ENCODE results near the gene MRPL4. TPM values are rescaled to one million over a fixed set of nuclear protein-coding genes. Genes with fewer than 3 reads are reported as not detected.

MRPL4 gene
- total RNA-seq, 3 donors from 2014 or later (not counting 1 experiment from before 2014, with no cell fraction given): 34.5 to 41.6 (median 40.2) TPM

DNA sequence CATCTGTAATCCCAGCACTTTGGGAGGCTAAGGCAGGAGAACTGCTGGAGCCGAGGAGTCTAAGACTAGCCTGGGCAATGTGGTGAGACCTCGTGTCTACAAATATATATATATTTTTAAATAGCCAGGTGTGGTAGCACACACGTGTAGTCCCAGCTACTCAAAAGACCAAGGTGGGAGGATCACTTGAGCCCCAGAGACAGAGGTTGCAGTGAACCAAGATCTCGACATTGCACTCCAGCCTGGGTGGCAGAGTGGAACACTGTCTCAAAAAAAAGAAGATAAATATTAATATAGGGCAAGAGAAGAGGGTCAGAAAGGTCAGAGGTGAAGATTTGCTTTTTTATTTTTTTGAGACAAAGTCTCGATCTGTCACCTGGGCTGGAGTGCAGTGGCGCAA, 5.5 kb upstream of the MRPL4 start:
- no peak for DNase-seq
- H3K27ac Mint-ChIP-seq: no peak overlapping the region
- no peak overlapping the region for H3K27ac ChIP-seq (ENCODE audit: low read length)
- peaks cover 0 to 4% of the 10 kb centered on the region in 2 donors for H3K4me1 Mint-ChIP-seq
- no peaks in the 10 kb centered on the region for H3K9me3 Mint-ChIP-seq
- no peaks in the 10 kb centered on the region for H3K36me3 ChIP-seq (ENCODE audit: control insufficient read depth, insufficient read depth, low read length)
- H3K4me3 Mint-ChIP-seq: no peak overlapping the region
- no peaks in the 10 kb centered on the region for H3K36me3 Mint-ChIP-seq
- TF ChIP-seq, protein P1, sequence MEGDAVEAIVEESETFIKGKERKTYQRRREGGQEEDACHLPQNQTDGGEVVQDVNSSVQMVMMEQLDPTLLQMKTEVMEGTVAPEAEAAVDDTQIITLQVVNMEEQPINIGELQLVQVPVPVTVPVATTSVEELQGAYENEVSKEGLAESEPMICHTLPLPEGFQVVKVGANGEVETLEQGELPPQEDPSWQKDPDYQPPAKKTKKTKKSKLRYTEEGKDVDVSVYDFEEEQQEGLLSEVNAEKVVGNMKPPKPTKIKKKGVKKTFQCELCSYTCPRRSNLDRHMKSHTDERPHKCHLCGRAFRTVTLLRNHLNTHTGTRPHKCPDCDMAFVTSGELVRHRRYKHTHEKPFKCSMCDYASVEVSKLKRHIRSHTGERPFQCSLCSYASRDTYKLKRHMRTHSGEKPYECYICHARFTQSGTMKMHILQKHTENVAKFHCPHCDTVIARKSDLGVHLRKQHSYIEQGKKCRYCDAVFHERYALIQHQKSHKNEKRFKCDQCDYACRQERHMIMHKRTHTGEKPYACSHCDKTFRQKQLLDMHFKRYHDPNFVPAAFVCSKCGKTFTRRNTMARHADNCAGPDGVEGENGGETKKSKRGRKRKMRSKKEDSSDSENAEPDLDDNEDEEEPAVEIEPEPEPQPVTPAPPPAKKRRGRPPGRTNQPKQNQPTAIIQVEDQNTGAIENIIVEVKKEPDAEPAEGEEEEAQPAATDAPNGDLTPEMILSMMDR (IDR thresholded peaks at IDR 0.05): no peak
- no peaks in the 10 kb centered on the region for H3K27me3 Mint-ChIP-seq (ENCODE audit: low read depth in 2 of 2)
- H3K27me3 ChIP-seq (ENCODE audit: control insufficient read depth, insufficient read depth, low read length): no peaks in the 10 kb centered on the region
- peaks cover 9% of the 10 kb centered on the region for H3K4me1 ChIP-seq (ENCODE audit: control insufficient read depth, insufficient read depth, low read length)
- ATAC-seq: no peak
- WGBS (ENCODE audit: insufficient coverage): 84% methylated on average over 5 of the region's 6 CpGs
- no peak overlapping the region for H3K4me3 ChIP-seq (ENCODE audit: low read length)
- H3K9me3 ChIP-seq (ENCODE audit: control insufficient read depth, insufficient read depth, low read length): no peaks in the 10 kb centered on the region
- intact Hi-C loops (cut with micrococcal nuclease): no loop called here

DNA sequence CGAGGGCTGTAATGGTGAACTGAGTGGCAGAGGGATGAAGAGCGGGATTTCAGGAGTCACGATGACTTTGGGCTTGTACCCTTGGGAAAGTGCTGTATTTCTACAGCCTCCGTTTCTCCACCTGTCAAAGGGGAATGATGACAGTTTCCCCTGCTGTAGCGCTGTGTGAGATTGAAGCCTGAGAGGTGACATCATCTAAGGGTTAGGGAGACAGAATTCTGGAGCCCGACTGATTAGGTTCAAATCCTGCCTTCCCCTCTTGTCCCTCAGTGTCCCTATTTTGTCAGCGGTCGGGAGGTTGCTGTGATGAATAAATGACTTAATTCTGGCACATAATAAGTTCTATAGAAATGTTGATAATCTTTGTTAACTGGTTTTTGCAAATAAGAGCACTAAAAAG, 693 bp downstream of the MRPL4 start:
- peaks cover 0 to 33% of the 10 kb centered on the region in 2 donors for H3K4me1 Mint-ChIP-seq
- H3K4me3 Mint-ChIP-seq: peak overlapping the region; percentile 95
- intact Hi-C loops (cut with micrococcal nuclease): loop anchor here (5.0 kb wide), 1 partner anchor 135 kb away; the partner anchor contains the start of gene EIF3G
- H3K27me3 Mint-ChIP-seq (ENCODE audit: low read depth in 2 of 2): no peaks in the 10 kb centered on the region
- DNase-seq (no peak), ATAC-seq (no peak)
- Histone ChIP-seq H3K4me3 (ENCODE audit: low read length) (peak overlapping the region; percentile 96), H3K27me3 (ENCODE audit: control insufficient read depth, insufficient read depth, low read length) (no peaks in the 10 kb centered on the region), H3K9me3 (ENCODE audit: control insufficient read depth, insufficient read depth, low read length) (no peaks in the 10 kb centered on the region), H3K4me1 (ENCODE audit: control insufficient read depth, insufficient read depth, low read length) (peaks cover 20% of the 10 kb centered on the region), H3K27ac (ENCODE audit: low read length) (no peak overlapping the region), H3K36me3 (ENCODE audit: control insufficient read depth, insufficient read depth, low read length) (peaks cover 24% of the 10 kb centered on the region)
- H3K36me3 Mint-ChIP-seq: peaks cover 8% of the 10 kb centered on the region
- TF ChIP-seq, protein P1 (IDR thresholded peaks at IDR 0.05): no peak
- peak overlapping the region; percentile 90 to 93 for H3K27ac Mint-ChIP-seq
- 34% methylated on average over 8 of the region's 8 CpGs for WGBS (ENCODE audit: insufficient coverage)
- no peaks in the 10 kb centered on the region for H3K9me3 Mint-ChIP-seq

DNA sequence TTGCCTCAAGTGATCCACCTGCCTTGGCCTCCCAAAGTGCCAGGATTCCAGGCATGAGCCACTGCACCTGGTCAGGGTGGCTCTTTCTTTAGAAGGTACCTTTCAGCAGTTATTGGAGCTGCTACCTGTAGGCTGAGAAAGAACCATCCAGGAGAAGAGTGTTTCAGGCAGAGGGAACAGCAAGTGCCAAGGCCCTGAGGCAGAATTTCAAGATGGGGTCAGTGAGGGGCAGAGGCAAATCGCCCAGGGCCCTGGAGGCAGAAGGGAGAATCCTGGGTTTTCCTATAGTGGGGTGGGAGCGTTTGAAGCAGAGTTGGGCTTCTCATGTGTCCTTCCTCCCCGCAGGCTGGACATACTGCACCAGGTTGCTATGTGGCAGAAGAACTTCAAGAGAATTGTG, 2.2 kb downstream of the MRPL4 start:
- intact Hi-C loops (cut with micrococcal nuclease): loop anchor here (5.0 kb wide), 1 partner anchor 137 kb away; the partner anchor contains the start of gene EIF3G
- H3K27me3 Mint-ChIP-seq (ENCODE audit: low read depth in 2 of 2): no peaks in the 10 kb centered on the region
- Histone ChIP-seq H3K36me3 (ENCODE audit: control insufficient read depth, insufficient read depth, low read length) (peaks cover 36% of the 10 kb centered on the region), H3K27me3 (ENCODE audit: control insufficient read depth, insufficient read depth, low read length) (no peaks in the 10 kb centered on the region), H3K4me3 (ENCODE audit: low read length) (no peak overlapping the region), H3K4me1 (ENCODE audit: control insufficient read depth, insufficient read depth, low read length) (peaks cover 23% of the 10 kb centered on the region), H3K9me3 (ENCODE audit: control insufficient read depth, insufficient read depth, low read length) (no peaks in the 10 kb centered on the region), H3K27ac (ENCODE audit: low read length) (no peak overlapping the region)
- no peaks in the 10 kb centered on the region for H3K9me3 Mint-ChIP-seq
- no peak for DNase-seq
- peaks cover 9% of the 10 kb centered on the region for H3K36me3 Mint-ChIP-seq
- no peak overlapping the region for H3K27ac Mint-ChIP-seq
- 96% methylated on average over 3 of the region's 3 CpGs for WGBS (ENCODE audit: insufficient coverage)
- H3K4me1 Mint-ChIP-seq: peaks cover 0 to 33% of the 10 kb centered on the region in 2 donors
- no peak overlapping the region for H3K4me3 Mint-ChIP-seq
- ATAC-seq: no peak
- TF ChIP-seq, protein P1 (IDR thresholded peaks at IDR 0.05): no peak

DNA sequence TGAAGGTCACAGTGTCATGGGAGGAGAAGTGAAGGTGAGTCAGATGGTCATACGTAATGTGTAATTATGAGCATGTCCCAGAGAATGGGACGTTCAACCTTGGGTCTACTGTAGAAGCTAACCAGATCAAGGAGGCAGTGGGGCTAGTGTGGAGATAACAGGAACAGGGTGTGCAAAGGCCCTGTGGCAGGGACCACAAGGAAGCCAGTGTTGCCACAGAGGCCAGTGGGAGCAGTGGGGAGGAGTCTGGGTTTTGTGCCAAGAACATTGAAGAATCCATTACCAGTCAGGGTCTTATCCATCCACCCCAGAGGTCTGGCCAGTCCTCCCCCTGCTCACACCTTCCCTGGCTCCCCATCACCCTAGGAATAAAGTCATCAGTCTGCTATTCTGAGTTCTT, 3.3 kb downstream of the MRPL4 start:
- Mint-ChIP-seq H3K27ac (peak overlapping the region in 1 of 2 donors; percentile 28), H3K9me3 (no peaks in the 10 kb centered on the region), H3K27me3 (ENCODE audit: low read depth in 2 of 2) (no peaks in the 10 kb centered on the region), H3K4me3 (no peak overlapping the region), H3K36me3 (peaks cover 9% of the 10 kb centered on the region), H3K4me1 (peaks cover 0 to 30% of the 10 kb centered on the region in 2 donors)
- H3K36me3 ChIP-seq (ENCODE audit: control insufficient read depth, insufficient read depth, low read length): peaks cover 36% of the 10 kb centered on the region
- no peak overlapping the region for H3K4me3 ChIP-seq (ENCODE audit: low read length)
- H3K9me3 ChIP-seq (ENCODE audit: control insufficient read depth, insufficient read depth, low read length): no peaks in the 10 kb centered on the region
- ATAC-seq (no peak), DNase-seq (no peak)
- TF ChIP-seq, protein P1 (IDR thresholded peaks at IDR 0.05): no peak
- WGBS (ENCODE audit: insufficient coverage): 91% methylated on average over 2 of the region's 2 CpGs
- H3K27me3 ChIP-seq (ENCODE audit: control insufficient read depth, insufficient read depth, low read length): no peaks in the 10 kb centered on the region
- H3K27ac ChIP-seq (ENCODE audit: low read length): no peak overlapping the region
- H3K4me1 ChIP-seq (ENCODE audit: control insufficient read depth, insufficient read depth, low read length): peaks cover 18% of the 10 kb centered on the region
- intact Hi-C loops (cut with micrococcal nuclease): no loop called here
